GM12891 (cell line): ENCODE results near the gene HIGD2A.

Source experiments
- POLR2A ChIP-seq: IDR thresholded peaks from 2 replicates; pipeline ENCODE4 v1.6.1; 2011; ENCODE audit warnings: low read depth, low read length, control low read depth
- TAF1 ChIP-seq: IDR thresholded peaks from 2 replicates; pipeline ENCODE4 v1.6.1; 2011; ENCODE audit warnings: low read depth, low read length, control low read depth

DNA sequence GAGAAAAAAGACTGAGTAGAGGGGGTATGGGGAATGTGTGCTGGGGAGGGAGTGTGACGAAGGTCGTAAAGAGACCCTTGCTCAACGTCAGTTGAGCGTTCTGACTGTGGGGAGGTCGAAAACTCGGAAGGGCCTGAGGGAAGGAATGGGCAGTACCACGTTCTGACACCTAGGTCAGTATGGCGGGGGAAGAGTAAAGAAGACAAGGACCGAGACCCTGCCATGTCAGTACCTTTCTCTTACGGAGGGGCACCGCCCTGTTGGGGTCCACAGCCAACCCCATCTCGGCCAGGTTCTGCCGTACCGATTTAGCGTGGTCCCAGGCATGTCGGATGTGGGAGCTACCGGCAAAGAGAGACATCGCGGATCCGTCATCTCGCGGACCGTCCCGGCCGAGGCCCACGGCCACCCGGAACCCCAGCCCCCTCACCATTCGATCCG is 528 bp upstream of the HIGD2A start:
- TF ChIP-seq TAF1 (no peak), POLR2A (no peak)
